IMR-90 (cell line): ENCODE data around the gene MAP3K13. TPM values are rescaled to one million over a fixed set of nuclear protein-coding genes. Genes with fewer than 3 reads are reported as not detected.

Experiments used
- ATAC-seq: fragments of 200-7000 bp; cut with Tn5 transposase; 2 replicates; pipeline ENCODE4 v1.9.1; 2020; ENCODE audit warnings: low read depth, mild to moderate bottlenecking, moderate library complexity
- BruUV-seq: library from RNA; stranded (reverse); fragments of 400-500 nt; replicated peaks from 2 replicates; lab custom pipeline; 2021; lab: Mats Ljungman, UMichigan
- CTCF ChIA-PET: fragments of 300-600 bp; formaldehyde crosslinking; extraction: SDS; loops from one replicate; lab custom pipeline; 2021; ENCODE audit warnings: antibody characterized with exemption; lab: Yijun Ruan, JAX
- POLR2A ChIA-PET: fragments of 300-600 bp; sonication (Branson Sonifier 250); formaldehyde crosslinking; loops from one replicate; lab custom pipeline; 2022; ENCODE audit warnings: antibody characterized with exemption; ENCODE audit not compliant: unreplicated experiment; lab: Charles Lee
- DNase-seq: peaks from one replicate; pipeline ENCODE4 v3.0.0; 2013
- H2AFZ ChIP-seq: replicated peaks from 2 replicates; pipeline ENCODE3; 2013; ENCODE audit warnings: low read length, mild to moderate bottlenecking; ENCODE audit not compliant: poor library complexity
- H2AK5ac ChIP-seq: 2 replicates; pipeline ENCODE4 v1.6.1; 2013; ENCODE audit warnings: low read depth, low read length, inconsistent platforms
- H2AK9ac ChIP-seq: replicated peaks from 2 replicates; pipeline ENCODE3; 2013; ENCODE audit warnings: mild to moderate bottlenecking, low read depth, low read length, moderate library complexity; ENCODE audit not compliant: poor library complexity
- H2BK120ac ChIP-seq: 2 replicates; pipeline ENCODE4 v1.6.1; 2013; ENCODE audit warnings: low read depth, low read length, inconsistent platforms
- H2BK15ac ChIP-seq: 3 replicates; pipeline ENCODE4 v1.6.1; 2013; ENCODE audit warnings: low read depth, low read length, inconsistent platforms
- H2BK20ac ChIP-seq: 2 replicates; pipeline ENCODE4 v1.6.1; 2013; ENCODE audit warnings: low read depth, mild to moderate bottlenecking, inconsistent platforms, low read length, moderate library complexity
- H2BK5ac ChIP-seq: 2 replicates; pipeline ENCODE4 v1.6.1; 2013; ENCODE audit warnings: mild to moderate bottlenecking, low read depth, low read length, inconsistent platforms; ENCODE audit not compliant: poor library complexity, severe bottlenecking
- H3K14ac ChIP-seq: replicated peaks from 2 replicates; pipeline ENCODE4 v1.6.1; 2013; ENCODE audit warnings: low read depth, low read length, inconsistent platforms
- H3K18ac ChIP-seq: 2 replicates; pipeline ENCODE4 v1.6.1; 2013; ENCODE audit warnings: low read depth, low read length, control low read depth
- H3K23ac ChIP-seq: 2 replicates; pipeline ENCODE4 v1.6.1; 2013; ENCODE audit warnings: low read depth, low read length, inconsistent platforms
- H3K27ac ChIP-seq: 2 replicates; pipeline ENCODE4 v1.5.1; 2013; ENCODE audit warnings: mild to moderate bottlenecking, control low read depth, low read length; ENCODE audit not compliant: insufficient read depth
- H3K27me3 ChIP-seq: 2 replicates; pipeline ENCODE4 v1.6.1; 2013; ENCODE audit warnings: low read length; ENCODE audit not compliant: control insufficient read depth, insufficient read depth
- H3K36me3 ChIP-seq: 2 replicates; pipeline ENCODE4 v1.6.1; 2013; ENCODE audit warnings: low read length, mixed read lengths; ENCODE audit not compliant: control insufficient read depth, insufficient read depth
- H3K4ac ChIP-seq: 2 replicates; pipeline ENCODE4 v1.6.1; 2013; ENCODE audit warnings: low read depth, low read length, inconsistent platforms
- H3K4me1 ChIP-seq: 2 replicates; pipeline ENCODE4 v1.6.1; 2013; ENCODE audit warnings: low read length, mixed read lengths; ENCODE audit not compliant: control insufficient read depth, insufficient read depth
- H3K4me2 ChIP-seq: 2 replicates; pipeline ENCODE4 v1.6.1; 2013; ENCODE audit warnings: low read depth, mild to moderate bottlenecking, control low read depth, low read length, moderate library complexity
- H3K4me3 ChIP-seq: 2 replicates; pipeline ENCODE4 v1.5.1; 2013; ENCODE audit warnings: low read depth, mild to moderate bottlenecking, control low read depth, low read length, moderate library complexity; ENCODE audit not compliant: insufficient read depth
- H3K56ac ChIP-seq: 2 replicates; pipeline ENCODE4 v1.6.1; 2013; ENCODE audit warnings: low read length, inconsistent platforms; ENCODE audit not compliant: insufficient read depth; ENCODE audit errors: extremely low read depth
- H3K79me1 ChIP-seq, 2 experiments: 2 replicates each; pipeline ENCODE4 v1.6.1; 2013; ENCODE audit warnings: low read length in 2 of 2, inconsistent platforms in 1 of 2, low read depth in 1 of 2
- H3K9ac ChIP-seq: 2 replicates; pipeline ENCODE4 v1.6.1; 2013; ENCODE audit warnings: low read depth, low read length, control low read depth
- H3K9me1 ChIP-seq: 2 replicates; pipeline ENCODE4 v1.6.1; 2013; ENCODE audit warnings: low read length, inconsistent platforms; ENCODE audit not compliant: insufficient read depth
- H3K9me3 ChIP-seq: 2 replicates; pipeline ENCODE4 v1.6.1; 2013; ENCODE audit warnings: low read length; ENCODE audit not compliant: control insufficient read depth, insufficient read depth
- H4K20me1 ChIP-seq: 2 replicates; pipeline ENCODE4 v1.6.1; 2013; ENCODE audit warnings: low read length, inconsistent platforms; ENCODE audit not compliant: insufficient read depth
- H4K5ac ChIP-seq: 2 replicates; pipeline ENCODE4 v1.6.1; 2013; ENCODE audit warnings: mild to moderate bottlenecking, low read depth, low read length, control low read depth
- H4K8ac ChIP-seq, 2 experiments: 2 replicates each; pipeline ENCODE4 v1.6.1; 2013; ENCODE audit warnings: low read depth in 2 of 2, low read length in 2 of 2, control low read depth in 1 of 2, inconsistent platforms in 1 of 2
- H4K91ac ChIP-seq: 2 replicates; pipeline ENCODE4 v1.6.1; 2013; ENCODE audit warnings: low read depth, low read length, inconsistent platforms; ENCODE audit not compliant: insufficient read depth
- BHLHE40 ChIP-seq: fragments of 150-350 bp; IDR thresholded peaks from 2 replicates; pipeline ENCODE4 v1.6.1; 2016; ENCODE audit warnings: mild to moderate bottlenecking, low read depth, low read length
- CEBPB ChIP-seq: IDR thresholded peaks from 2 replicates; pipeline ENCODE4 v1.6.1; 2012; ENCODE audit warnings: low read depth, low read length, improper control_type of control experiment
- CHD1 ChIP-seq: IDR thresholded peaks from 2 replicates; pipeline ENCODE4 v1.6.1; 2012; ENCODE audit warnings: low read depth, low read length, improper control_type of control experiment
- ELK1 ChIP-seq: fragments of 150-350 bp; IDR thresholded peaks from 2 replicates; pipeline ENCODE4 v1.6.1; 2016; ENCODE audit warnings: low read depth, mild to moderate bottlenecking, low read length, moderate library complexity, borderline replicate concordance
- FOS ChIP-seq: fragments of 150-350 bp; IDR thresholded peaks from 2 replicates; pipeline ENCODE4 v1.6.1; 2016; ENCODE audit warnings: low read depth, low read length
- MAFK ChIP-seq: IDR thresholded peaks from 2 replicates; pipeline ENCODE4 v1.6.1; 2012; ENCODE audit warnings: low read depth, low read length, improper control_type of control experiment
- MAZ ChIP-seq: IDR thresholded peaks from 2 replicates; pipeline ENCODE4 v1.6.1; 2012; ENCODE audit warnings: low read depth, mild to moderate bottlenecking, low read length, improper control_type of control experiment, moderate library complexity, borderline replicate concordance
- MXI1 ChIP-seq: IDR thresholded peaks from 2 replicates; pipeline ENCODE4 v1.6.1; 2012; ENCODE audit warnings: low read depth, mild to moderate bottlenecking, low read length, moderate library complexity, borderline replicate concordance
- RAD21 ChIP-seq: IDR thresholded peaks from 2 replicates; pipeline ENCODE4 v1.6.1; 2012; ENCODE audit warnings: low read length, improper control_type of control experiment
- RCOR1 ChIP-seq: IDR thresholded peaks from 2 replicates; pipeline ENCODE4 v1.6.1; 2012; ENCODE audit warnings: mild to moderate bottlenecking, low read length, improper control_type of control experiment; ENCODE audit not compliant: insufficient replicate concordance
- RFX5 ChIP-seq: IDR thresholded peaks from 2 replicates; pipeline ENCODE4 v1.8.0; 2012; ENCODE audit warnings: low read depth, mild to moderate bottlenecking, low read length, moderate library complexity
- SMC3 ChIP-seq: fragments of 150-350 bp; IDR thresholded peaks from 2 replicates; pipeline ENCODE4 v1.6.1; 2016; ENCODE audit warnings: low read depth, mild to moderate bottlenecking, antibody characterized with exemption, low read length, moderate library complexity
- USF2 ChIP-seq: fragments of 150-350 bp; IDR thresholded peaks from 2 replicates; pipeline ENCODE4 v1.6.1; 2017; ENCODE audit warnings: mild to moderate bottlenecking, antibody characterized with exemption, low read length, low read depth
- WGBS, 2 experiments: methylation state at CpG; one replicate each; pipeline versions ENCODE4 v1.1.5 to v1.1.7; 2013; ENCODE audit warnings: missing lambda C conversion rate in 2 of 2; ENCODE audit not compliant: insufficient read length in 1 of 2; ENCODE audit errors: extremely low coverage in 2 of 2; 5-methylcytosine and 5-hydroxymethylcytosine counted together
- dilution Hi-C: fragments of 300-500 bp; cut with HindIII; formaldehyde crosslinking; loops from one replicate; pipeline ENCODE4 v1.14.3; 2018; ENCODE audit warnings: low sequenced_read_pairs; ENCODE audit not compliant: unreplicated experiment
- in situ Hi-C: fragments of 300-500 bp; cut with MboI; formaldehyde crosslinking; loops from 3 replicates; pipeline ENCODE4 v1.14.3; 2019; ENCODE audit warnings: low sequenced_read_pairs, inconsistent platforms, mixed read lengths
- intact Hi-C: fragments of 100-400 bp; cut with micrococcal nuclease; formaldehyde crosslinking; loops from 2 replicates; pipeline ENCODE4 v1.10.0; 2022
- polyA plus RNA-seq, 3 experiments: library from polyadenylated mRNA; depleted of rRNA; stranded (reverse); fragments of >200 nt; gene quantifications; 2 replicates each; pipeline ENCODE4 v1.2.3, GENCODE V29; 2012; ENCODE audit warnings: low replicate concordance in 1 of 3
- total RNA-seq: library from RNA; depleted of rRNA; stranded (reverse); fragments of >200 nt; gene quantifications from 2 replicates; pipeline ENCODE4 v1.2.3, GENCODE V29; 2012
- TF ChIP-seq, protein P1 (sequence below): conservative IDR thresholded peaks from 2 replicates; pipeline ENCODE4 v1.5.1; 2012; ENCODE audit warnings: mild to moderate bottlenecking, low read depth, low read length, improper control_type of control experiment

Gene MAP3K13
- total and polyA plus RNA-seq, 2 of the 4 experiments (the other 2 are of a cell fraction) = 9.9 to 17.6 TPM

GRCh38 chr3:185365291-185366073 lies 2.5 kb downstream of the MAP3K13 start:
- no peak overlapping the region for H3K4me3 ChIP-seq
- no TSS peak for BruUV-seq
- H3K79me1 ChIP-seq = no peaks in the 10 kb centered on the region
- dilution Hi-C loops (no loop called here), in situ Hi-C loops (no loop called here), intact Hi-C loops (no loop called here)
- H3K4me1 ChIP-seq = no peaks in the 10 kb centered on the region
- H3K4ac ChIP-seq = no peak overlapping the region
- H3K9me3 ChIP-seq = no peaks in the 10 kb centered on the region
- POLR2A ChIA-PET = no interaction called here
- H2BK120ac ChIP-seq = no peak overlapping the region
- H3K18ac ChIP-seq = no peak overlapping the region
- H3K14ac ChIP-seq = no peak overlapping the region
- no peak overlapping the region for H4K91ac ChIP-seq
- no peak overlapping the region for H3K56ac ChIP-seq
- H3K9ac ChIP-seq = no peak overlapping the region
- no CpG with 5 or more reads among the region's 3 CpGs for WGBS, 2 experiments
- no peak overlapping the region for H3K23ac ChIP-seq
- peaks cover 2% of the 10 kb centered on the region; the same call in 1 of the 2 replicates for H4K20me1 ChIP-seq
- no peak overlapping the region for H3K27ac ChIP-seq
- no peak overlapping the region for H2BK5ac ChIP-seq
- no peak overlapping the region for H2AK9ac ChIP-seq
- H2BK15ac ChIP-seq = no peak overlapping the region
- DNase-seq (no peak), ATAC-seq (no peak)
- H4K5ac ChIP-seq = no peak overlapping the region
- no peak overlapping the region for H3K4me2 ChIP-seq
- no peak overlapping the region for H4K8ac ChIP-seq
- no peak for TF ChIP-seq MAFK
- no peak for TF ChIP-seq CHD1
- no peak for TF ChIP-seq SMC3
- TF ChIP-seq CEBPB = no peak
- TF ChIP-seq, protein P1, sequence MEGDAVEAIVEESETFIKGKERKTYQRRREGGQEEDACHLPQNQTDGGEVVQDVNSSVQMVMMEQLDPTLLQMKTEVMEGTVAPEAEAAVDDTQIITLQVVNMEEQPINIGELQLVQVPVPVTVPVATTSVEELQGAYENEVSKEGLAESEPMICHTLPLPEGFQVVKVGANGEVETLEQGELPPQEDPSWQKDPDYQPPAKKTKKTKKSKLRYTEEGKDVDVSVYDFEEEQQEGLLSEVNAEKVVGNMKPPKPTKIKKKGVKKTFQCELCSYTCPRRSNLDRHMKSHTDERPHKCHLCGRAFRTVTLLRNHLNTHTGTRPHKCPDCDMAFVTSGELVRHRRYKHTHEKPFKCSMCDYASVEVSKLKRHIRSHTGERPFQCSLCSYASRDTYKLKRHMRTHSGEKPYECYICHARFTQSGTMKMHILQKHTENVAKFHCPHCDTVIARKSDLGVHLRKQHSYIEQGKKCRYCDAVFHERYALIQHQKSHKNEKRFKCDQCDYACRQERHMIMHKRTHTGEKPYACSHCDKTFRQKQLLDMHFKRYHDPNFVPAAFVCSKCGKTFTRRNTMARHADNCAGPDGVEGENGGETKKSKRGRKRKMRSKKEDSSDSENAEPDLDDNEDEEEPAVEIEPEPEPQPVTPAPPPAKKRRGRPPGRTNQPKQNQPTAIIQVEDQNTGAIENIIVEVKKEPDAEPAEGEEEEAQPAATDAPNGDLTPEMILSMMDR = no peak
- TF ChIP-seq BHLHE40 = no peak
- no peak for TF ChIP-seq RAD21
- no peak for TF ChIP-seq MXI1
- TF ChIP-seq USF2 = no peak
- no peak for TF ChIP-seq RCOR1
- TF ChIP-seq RFX5 = no peak
- no peak for TF ChIP-seq ELK1
- TF ChIP-seq FOS = no peak
- TF ChIP-seq MAZ = no peak
- H3K27me3 ChIP-seq = peaks cover 5% of the 10 kb centered on the region
- H3K36me3 ChIP-seq = no peaks in the 10 kb centered on the region
- no peak overlapping the region for H2AK5ac ChIP-seq
- CTCF ChIA-PET = no interaction called here
- H2AFZ ChIP-seq = no peak overlapping the region
- H3K9me1 ChIP-seq = no peaks in the 10 kb centered on the region
- H2BK20ac ChIP-seq = no peak overlapping the region
